ENCODE data around the gene RDX.
A peak's percentile ranks its signal among the peaks of the same experiment; 100 is the strongest.
"Not testable (repeated sequence)": the region's sequence is repeated elsewhere in the genome, so short reads cannot be mapped to it uniquely, and the experiment has no call there.

Gene RDX

DNA sequence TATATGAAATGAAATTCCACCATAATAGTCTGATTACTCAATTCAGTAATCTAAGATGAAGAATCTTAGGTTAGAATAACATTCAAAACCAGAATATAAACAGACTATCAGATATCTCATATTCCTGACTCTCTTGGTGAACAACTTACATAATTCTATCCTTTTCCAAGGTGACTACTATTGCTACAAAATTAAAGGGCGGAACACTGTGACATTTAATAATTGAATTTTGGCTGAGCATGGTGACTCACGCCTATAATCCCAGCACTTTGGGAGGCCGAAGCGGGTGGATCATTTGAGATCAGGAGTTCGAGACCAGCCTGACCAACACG, 34.4 kb downstream of the RDX start:
- no peak for DNase-seq

DNA sequence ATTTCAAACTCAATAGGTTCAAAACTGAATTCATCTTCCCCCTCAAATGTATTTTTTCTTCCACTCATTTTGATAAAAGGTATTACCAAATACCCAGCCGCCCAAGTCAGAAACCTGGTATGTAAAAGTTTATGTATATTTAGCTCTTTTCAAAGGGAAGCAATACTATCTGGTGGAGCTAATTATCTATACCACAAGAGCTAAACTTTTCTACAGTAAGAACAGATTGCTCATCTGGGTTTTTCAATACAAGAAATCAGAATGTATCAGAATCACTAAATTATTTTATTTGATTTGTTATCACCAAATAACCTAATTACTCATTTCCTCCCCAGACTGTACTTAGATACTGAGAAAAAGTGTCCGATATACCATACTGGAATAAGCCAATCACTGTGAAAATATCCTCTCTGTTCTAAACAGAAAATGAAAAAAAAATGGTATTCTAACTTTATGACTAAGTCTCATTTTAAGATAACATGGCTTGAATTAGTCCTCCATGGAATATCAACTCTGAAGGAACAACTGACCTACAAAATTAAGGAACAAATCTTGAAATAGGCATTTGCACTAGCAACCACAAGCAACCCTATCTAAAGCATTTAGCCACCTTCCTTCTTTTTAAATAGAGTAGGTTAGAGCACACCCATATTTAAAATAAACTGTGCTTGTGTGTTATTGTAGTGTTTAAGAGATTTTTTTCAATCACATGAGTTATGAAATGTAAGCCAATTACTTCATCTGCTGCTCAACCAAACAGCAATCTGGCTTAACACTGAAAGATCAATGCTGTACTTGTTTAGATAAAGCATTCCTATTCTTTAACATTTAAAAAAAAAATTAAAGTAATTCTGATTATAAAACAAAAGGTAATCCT, 35.0 kb downstream of the RDX start:
- no peak for DNase-seq

DNA sequence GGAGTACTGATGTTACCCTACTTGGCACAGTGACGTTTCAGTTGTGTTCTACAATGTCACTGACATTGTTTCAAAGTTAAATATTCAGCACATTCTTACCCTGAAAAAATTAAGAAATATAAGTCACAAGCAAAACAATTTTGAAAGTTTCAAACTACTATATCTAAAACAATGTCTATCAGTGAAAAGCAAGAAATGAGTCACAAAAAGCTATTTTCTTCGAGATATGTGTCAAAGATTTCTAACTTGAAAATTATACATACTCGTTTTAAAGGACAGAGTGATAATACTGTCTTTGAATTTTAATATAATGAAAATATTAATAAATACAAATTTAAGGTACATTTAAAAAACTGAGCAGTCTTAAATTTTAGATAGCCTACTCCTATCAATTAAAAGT, 42.9 kb downstream of the RDX start:
- DNase-seq = no peak

DNA sequence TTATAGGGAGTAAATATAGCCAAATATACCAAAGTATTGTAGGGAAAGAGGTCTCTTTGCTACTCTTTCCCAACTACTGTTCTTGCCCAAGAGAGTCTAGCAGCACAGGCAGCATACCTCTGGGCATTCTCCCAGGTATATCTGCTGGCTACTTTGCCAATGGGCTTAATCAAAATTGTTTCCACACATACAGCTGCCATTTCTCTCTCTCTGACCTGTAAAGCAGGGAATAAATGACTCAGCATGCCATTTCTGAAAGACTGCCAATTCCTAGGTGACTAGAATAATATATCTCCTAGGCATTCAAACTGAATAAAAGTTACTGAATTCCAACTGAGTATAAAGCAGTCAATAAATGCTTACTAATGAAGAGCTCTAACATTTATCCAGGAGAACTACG, 44.6 kb downstream of the RDX start:
- no peak for DNase-seq

DNA sequence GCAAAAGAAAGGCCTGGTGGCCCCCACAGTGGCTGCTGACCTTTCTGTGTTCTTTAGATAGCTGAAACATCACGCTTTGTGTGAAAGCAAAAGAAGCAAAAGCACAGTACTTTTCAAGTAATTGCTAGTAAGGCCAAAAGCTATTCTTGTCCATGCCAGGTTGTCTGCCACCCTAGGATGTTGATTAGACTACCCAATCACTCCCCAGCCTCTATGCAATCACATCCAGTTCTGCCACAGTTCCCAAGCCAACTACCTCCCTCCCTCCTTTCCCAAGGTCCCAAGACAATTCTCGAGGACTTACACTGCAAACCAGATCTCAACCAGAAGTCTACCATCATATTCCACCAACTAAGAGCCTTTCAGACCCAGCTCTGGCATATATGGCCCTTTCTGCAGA, 46.2 kb downstream of the RDX start:
- no peak for DNase-seq

DNA sequence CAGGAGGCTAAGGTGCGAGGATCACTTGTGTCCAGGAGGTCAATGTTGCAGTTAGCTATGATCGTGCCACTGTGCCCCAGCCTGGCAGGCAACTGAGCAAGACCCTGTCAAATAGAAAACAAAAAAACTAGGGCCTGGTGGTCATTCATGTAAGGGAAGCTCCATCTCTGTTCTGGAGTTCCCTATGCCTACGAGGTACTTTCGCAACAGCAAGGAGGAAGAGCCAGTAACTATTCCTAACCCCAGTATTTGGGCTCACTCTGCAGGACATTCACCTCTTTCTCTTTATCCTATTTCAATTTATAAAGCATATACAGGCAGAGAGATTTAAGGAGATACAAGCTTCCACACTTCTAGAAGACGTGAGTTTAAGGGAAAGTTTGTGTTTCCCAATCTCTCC, 46.6 kb downstream of the RDX start:
- no peak for DNase-seq

DNA sequence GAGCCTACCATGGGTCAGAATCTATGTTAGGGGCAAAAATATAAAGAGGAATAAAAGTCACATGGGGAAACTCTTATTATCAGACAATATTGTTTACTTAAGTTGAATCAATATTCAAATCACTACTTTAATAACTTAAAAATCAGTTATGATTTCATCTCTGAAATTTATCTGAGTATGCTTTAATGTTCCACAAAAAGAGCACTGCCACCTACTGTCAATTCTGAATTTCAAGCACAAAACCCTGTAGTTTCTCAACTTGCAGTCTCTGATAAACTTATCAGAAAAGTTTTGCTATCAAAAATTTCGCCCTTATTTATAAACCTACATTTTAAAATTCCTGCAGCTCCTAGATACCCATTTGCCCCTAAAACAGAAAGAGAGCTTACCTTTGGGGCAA, 47.3 kb downstream of the RDX start:
- no peak for DNase-seq

DNA sequence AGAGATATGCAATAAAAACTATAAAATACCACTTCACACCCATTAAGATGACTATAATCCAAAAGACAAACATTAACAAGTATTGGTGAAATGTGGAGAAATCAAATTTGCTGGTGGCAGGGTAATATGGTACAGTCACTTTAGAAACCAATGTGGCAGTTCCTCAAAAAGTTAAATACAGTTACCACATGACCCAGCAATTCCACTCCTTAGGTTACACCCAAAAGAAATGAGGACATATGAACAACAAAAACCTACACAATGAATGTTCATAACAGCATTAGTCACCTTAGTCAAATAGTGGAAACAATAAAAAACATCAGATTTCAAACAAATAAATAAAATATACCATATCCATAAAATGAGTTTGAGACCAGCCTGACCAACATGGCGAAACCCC, 52.6 kb downstream of the RDX start:
- DNase-seq = no peak

DNA sequence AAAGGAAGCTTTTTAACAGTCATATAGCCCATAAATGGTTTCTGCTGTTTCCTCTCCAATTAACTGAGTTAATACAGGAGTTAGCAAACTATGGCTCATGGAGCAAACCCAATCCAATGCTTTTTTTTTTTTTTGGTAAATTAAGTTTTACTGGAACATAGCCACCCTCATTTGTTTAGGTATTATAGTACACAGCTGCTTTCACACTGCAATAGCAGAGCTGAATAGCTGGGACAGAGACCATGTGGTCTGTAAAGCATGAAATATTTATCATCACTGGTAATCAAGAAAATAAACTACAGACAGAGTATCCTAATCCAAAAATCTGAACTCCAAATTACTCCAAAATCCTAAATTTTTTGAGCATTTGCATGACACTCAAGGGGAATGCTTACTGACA, 53.7 kb downstream of the RDX start:
- DNase-seq = no peak

DNA sequence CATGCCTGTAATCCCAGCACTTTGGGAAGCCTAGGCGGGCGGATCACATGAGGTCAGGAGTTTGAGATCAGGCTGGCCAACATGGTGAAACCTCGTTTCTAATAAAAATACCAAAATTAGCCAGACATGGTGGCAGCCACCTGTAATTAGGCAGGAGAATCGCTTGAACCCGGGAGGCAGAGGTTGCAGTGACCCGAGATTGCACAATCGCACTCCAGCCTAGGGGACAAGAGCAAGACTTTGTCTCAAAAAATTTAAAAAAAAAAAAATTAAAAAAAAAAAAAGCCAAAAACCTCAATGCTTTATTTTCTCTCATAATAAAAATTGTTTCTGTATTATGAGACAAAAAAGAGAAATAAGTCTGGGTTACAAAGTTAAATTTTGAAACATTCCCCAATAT, 54.2 kb downstream of the RDX start:
- no peak for DNase-seq

DNA sequence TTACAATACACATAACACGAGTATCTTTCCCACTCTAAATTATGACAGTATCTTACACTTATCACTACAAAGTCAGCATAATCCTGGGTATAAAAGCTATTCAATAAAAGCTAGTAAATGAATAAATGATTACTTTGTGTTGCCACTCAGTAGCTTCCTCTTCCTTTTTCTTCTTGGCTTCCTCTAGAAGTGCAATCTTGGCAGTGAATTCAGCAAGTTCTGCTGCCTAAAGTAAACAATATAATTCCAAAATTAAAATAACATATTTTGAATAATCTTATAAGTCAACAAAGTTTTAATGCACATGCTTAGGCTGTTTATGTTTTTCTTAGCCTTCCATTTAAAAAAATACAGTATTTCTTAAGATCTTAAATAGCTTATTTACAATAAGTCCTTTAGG, 60.4 kb downstream of the RDX start:
- no peak for DNase-seq

DNA sequence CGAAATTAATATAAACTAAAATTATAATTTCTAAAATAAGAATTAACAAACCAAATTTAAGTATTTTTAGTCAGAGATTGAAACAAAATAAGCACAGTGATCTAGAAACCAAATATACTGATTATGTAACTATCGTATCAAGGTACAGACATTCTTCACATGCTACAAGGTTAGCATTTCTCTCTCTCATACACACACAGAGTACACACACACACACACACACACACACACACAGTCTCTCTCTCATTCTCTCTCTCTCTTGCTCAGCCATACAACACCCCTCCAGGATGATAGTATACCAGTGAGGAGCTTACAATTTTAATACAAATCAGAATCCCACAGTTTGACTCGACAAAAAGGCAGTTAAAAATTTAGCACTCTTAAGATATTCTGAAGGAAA, 66.0 kb downstream of the RDX start:
- DNase-seq = no peak

DNA sequence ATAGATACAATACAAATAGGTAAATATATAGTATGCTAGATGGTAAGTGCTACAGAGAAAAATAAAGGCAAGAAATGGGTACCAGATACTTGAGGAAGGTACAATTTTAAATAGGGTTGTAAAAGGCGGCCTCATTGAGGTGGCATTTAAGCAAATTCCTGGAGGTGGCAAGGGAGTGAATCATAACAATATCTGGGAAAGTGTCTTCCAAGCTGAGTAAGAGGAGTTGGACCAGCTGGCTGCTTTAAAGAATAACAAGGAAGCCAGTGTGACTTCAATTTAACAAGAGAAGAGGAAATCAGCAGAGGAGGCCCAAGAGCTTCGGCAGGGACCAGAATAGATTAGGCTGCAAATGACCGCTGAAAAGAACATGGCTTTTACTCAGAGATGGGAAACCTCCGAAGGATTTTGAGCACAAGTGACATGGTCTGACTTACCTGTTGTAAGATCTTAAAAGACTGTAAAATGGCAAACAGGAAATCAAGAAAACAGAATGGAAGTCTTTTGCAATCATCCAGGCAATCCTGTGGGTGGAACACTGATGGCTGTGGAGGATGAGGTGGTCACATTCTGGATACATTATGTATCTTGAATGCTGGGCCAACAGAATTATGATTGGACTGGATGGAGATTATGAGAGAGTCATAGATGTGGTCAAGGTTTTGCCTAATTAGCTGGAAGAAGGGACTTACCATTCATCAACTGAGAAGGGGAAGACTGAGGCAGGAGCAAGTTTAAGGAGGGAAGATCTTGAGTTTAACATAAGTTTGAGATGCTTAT, 77.2 kb downstream of the RDX start:
- no peak for DNase-seq

DNA sequence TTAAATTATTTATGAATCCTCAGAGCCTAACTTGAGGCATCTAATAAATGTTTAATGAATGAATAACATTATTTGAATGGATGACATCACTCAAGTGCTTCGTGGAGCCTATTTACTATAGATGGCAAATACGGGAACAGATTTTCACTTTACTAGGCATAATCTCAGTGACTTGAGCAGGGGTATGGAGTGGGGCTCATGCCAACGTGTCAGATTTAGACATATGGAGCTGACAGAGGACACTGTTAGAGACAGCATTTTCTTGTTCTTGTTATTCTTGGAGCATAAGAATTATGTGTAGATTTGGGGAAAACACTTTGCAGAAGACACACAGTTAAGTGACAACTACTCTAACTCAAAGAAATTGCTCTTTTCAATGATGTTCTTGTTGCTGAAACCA, 78.5 kb downstream of the RDX start:
- no peak for DNase-seq

DNA sequence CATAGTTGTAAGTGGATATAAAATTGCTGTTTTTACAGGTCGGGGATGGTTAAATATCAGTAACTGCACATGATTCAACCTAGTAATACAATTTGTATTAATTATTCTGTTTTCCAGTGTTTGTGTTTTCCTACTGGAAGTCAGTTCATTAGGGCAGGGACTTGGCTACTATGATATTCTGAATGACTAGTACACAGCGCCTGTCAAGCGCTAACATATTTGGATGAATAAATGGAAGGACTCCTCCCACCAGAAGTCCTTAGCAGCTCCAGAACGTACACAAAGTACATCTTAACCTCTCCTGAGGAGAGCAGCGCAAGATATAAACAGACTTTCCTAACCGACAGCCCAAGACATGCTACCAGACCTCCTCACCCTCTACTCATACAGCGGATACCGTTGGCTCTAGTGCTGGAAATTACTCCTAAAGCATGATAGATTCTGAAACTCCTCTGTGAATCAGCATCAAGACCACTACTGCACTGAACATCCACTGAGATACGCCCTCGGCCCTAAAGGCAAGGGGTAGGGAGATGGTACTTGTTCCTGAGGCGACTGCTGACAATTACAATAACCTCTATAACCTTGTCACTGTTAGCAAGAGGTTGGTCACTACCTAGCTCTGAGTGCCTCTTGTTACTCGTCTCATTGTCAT, 79.1 kb downstream of the RDX start:
- no peak for DNase-seq

DNA sequence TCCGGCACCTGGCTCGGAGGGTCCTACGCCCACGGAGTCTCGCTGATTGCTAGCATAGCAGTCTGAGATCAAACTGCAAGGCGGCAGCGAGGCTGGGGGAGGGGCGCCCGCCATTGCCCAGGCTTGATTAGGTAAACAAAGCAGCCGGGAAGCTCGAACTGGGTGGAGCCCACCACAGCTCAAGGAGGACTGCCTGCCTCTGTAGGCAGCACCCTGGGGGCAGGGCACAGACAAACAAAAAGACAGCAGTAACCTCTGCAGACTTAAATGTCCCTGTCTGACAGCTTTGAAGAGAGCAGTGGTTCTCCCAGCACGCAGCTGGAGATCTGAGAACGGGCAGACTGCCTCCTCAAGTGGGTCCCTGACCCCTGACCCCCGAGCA, 87.1 kb downstream of the RDX start:
- not testable (repeated sequence) for DNase-seq

DNA sequence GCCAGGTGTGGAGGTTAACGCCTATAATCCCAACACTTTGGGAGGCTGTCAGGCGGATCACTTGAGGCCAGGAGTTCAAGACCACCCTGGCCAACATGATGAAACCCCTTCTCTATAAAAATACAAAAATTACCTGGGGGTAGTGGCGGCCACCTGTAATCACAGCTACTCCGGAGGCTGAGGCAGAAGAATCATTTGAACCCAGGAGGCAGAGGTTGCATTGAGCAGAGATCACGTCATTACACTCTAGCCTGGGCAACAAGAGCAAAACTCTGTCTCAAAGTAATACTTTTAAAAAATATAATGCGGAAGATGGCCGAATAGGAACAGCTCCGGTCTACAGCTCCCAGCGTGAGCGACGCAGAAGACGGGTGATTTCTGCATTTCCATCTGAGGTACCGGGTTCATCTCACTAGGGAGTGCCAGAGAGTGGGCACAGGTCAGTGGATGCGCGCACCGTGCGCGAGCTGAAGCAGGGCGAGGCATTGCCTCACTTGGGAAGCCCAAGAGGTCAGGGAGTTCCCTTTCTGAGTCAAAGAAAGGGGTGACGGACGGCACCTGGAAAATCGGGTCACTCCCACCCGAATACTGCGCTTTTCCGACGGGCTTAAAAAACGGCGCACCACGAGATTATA, 87.6 kb downstream of the RDX start:
- DNase-seq = peak; percentile 74

DNA sequence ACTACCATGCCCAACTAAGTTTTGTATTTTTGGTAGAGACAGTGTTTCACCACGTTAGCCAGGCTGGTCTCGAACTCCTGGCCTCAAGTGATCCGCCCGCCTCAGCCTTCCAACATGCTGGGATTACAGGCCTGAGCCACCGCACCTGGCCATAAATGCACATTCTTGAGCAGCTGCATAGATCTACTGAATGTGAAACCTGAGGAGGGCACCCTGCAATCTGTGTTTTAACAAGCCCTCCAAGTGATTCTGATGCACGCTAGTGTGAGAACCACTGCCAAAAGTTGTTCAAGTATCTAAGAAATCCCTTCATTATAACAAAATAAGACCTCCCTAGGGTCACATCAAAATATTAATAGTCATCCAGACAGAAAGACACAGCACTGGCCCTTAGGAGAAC, 89.3 kb downstream of the RDX start:
- no peak for DNase-seq

DNA sequence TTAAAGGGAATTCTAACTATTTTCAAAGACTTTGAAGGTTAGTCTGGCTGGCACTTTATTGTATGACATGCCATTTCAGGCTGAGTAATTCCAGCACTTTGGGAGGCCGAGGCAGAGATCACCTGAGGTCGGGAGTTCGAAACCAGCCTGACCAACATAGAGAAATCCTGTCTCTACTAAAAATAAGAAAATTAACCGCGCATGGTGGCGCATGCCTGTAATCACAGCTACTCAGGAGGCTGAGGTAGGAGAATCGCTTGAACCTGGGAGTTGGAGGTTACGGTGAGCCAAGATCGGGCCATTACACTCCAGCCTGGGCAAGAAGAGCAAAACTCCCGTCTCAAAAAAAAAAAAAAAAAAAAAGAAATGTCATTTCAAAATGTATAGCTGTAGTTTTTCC, 95.6 kb downstream of the RDX start:
- DNase-seq = no peak

DNA sequence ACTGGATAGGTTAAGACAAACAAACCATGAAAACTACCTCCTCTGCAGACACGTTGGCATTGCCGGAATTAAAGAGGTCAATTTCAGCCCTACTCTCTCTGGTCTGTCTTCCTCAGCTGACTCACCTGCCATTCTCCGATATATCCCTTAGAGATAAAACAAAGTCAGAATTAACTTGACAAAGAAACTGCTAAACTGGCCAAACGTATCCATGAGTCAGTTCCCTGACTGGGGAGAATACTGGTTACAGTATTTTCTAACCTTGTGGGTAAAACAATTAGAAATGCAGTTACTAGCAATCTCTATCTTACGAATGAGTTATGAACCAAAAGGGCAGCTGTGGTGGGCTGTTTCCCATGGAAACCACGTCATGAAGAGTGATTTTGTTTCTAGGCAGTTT, 96.2 kb downstream of the RDX start:
- DNase-seq = peak; percentile 89

DNA sequence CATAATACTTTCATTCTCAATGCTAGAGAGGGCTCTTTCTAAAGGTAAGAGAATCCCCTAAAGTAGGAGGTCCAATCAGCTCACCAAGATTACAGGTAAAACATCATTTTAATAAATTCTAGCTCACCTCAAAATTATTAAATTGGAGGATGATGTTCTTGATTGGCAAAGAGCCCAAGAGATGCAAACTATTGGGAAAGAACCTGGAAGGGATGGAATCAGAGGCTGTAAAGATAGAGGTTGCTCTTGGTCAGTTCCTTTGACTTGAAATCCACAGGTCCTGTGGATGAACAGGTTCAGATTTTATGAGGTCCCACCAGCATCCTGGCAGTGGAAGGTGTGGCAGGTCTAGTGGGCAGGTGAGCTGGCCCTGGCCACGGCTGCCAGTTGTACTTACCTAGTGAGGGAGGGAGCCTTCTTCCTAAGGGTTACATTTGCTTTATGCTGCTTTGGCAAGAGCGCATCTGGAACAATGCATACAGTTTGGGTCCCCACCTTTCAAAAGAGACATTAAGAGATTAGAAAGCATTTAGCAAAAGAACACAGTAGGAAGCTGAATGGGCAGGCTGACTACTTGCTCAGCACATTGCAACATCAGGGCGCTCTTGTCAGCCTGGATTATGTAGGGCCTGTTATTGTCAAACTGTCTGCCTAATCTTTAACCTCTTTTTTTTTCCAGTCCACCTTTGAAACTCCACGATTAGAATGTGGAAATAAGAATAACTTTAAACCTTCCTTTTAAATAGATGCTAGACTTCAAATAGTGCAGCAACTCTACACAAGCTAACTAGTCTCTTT, 97.0 kb downstream of the RDX start:
- no peak for DNase-seq

DNA sequence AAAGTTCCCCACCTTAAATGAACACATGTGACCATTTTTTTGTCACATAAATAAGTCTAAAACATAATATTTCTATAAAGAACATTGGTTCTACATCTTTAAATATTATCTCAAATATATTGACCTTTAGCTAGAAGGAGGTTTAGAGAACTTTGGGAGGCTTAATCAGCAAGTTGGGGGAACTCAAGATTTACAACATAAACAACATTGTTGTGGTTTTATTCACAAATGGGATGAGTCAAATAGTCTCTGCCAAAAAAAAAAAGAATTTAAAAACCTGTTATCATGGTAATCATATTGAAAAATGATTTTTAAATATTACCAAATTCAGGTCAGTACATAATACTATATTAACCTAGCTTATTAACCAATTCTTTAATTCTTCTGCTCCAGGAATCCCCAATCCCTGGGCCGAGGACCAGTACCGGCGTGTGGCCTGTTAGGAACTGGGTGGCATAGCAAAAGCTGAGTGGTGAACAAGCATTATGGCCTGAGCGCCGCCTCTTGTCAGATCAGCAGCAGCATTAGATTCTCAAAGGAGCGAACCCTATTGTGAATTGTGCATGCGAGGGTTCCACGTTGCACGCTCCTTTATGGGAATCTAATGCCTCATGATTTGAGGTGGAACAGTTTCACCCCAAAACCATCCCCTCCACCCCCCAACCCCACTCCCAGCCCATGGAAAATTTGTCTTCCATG, 98.2 kb downstream of the RDX start:
- DNase-seq = no peak

Measured in NCI-H526 treated with DMSO at 0.1 percent for 48 hours (cell line).